ENCODE results near the gene SPEF2.

DNA sequence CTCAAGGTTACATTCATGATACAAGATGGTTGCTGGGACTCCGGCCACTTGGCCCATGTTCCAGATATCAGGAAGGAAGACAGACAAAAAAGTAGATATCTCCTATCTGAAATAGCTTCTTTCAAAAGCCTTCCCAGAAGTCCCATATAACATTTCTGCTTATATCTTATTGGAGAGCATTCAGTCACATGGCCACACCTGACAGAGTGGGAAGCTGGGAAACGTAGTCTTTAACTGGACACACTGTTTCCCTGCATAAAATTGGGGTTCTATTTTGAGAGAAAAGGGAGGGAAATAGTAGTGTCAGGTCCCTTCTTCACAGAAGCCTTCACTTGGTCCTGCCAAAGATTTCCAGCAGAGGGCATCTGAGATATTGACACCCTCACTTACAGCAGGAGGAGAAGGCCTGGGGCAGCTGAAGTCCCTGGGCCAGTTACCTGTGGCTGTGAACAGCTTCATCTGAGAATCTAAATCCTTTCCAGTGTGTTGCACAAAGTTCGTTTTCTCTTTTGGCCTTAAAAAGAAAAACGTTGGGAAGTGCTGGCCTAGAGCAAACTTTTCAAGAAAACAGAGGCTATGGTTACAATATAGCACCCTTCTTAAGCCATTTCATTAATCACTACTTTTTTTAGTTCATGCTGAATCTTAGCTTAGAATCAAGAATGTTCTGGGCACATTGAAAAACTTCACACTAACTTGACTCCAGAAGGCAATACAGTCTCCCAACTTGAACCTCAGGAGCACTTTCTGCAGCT lies 33.5 kb downstream of the SPEF2 start:
- TF ChIP-seq, protein P1, sequence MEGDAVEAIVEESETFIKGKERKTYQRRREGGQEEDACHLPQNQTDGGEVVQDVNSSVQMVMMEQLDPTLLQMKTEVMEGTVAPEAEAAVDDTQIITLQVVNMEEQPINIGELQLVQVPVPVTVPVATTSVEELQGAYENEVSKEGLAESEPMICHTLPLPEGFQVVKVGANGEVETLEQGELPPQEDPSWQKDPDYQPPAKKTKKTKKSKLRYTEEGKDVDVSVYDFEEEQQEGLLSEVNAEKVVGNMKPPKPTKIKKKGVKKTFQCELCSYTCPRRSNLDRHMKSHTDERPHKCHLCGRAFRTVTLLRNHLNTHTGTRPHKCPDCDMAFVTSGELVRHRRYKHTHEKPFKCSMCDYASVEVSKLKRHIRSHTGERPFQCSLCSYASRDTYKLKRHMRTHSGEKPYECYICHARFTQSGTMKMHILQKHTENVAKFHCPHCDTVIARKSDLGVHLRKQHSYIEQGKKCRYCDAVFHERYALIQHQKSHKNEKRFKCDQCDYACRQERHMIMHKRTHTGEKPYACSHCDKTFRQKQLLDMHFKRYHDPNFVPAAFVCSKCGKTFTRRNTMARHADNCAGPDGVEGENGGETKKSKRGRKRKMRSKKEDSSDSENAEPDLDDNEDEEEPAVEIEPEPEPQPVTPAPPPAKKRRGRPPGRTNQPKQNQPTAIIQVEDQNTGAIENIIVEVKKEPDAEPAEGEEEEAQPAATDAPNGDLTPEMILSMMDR (conservative IDR thresholded peaks at IDR 0.05): peak; percentile 63
- no peak for TF ChIP-seq ZFX (IDR thresholded peaks at IDR 0.05)

Measured in C4-2B (cell line).